Ovary (tissue), 9 donors: ENCODE results near the gene USP28. TPM values are rescaled to one million over a fixed set of nuclear protein-coding genes. Genes with fewer than 3 reads are reported as not detected.
A peak's percentile ranks its signal among the peaks of the same experiment; 100 is the strongest.

ENCODE experiments used
- DNase-seq, 5 donors: peaks; one replicate each; pipeline ENCODE4 v3.0.0-alpha.2; 2019 to 2020
- H3K27ac ChIP-seq, 2 donors: fragments of 200-600 bp; one replicate each; pipeline versions ENCODE4 v1.5.1 to v1.8.0; 2019 to 2022
- H3K27me3 ChIP-seq: fragments of 200-600 bp; one replicate; pipeline ENCODE4 v1.8.0; 2022
- H3K36me3 ChIP-seq: fragments of 200-600 bp; sonication (generic); one replicate; pipeline ENCODE4 v1.5.1; 2019
- H3K4me1 ChIP-seq: one replicate; pipeline ENCODE4 v1.8.1; 2013; ENCODE audit warnings: mild to moderate bottlenecking, moderate library complexity; ENCODE audit not compliant: insufficient read depth
- H3K4me3 ChIP-seq: fragments of 200-600 bp; sonication (generic); one replicate; pipeline ENCODE4 v1.5.1; 2017
- H3K9me3 ChIP-seq, 2 donors: fragments of 200-600 bp in 1 of 2; sonication (generic) in 1 of 2; one replicate each; pipeline versions ENCODE4 v1.5.1 to v1.8.1; 2013 to 2019; ENCODE audit warnings: mild to moderate bottlenecking in 1 of 2, moderate library complexity in 1 of 2
- CTCF ChIP-seq, 3 donors: fragments of 450-650 bp in 2 of 3; fragments of 200-600 bp in 1 of 3; IDR thresholded peaks; one replicate each; pipeline versions ENCODE4 v1.5.1 to v1.8.0; 2016 to 2022; ENCODE audit warnings: antibody characterized with exemption in 3 of 3, mild to moderate bottlenecking in 1 of 3
- EP300 ChIP-seq: sonication (generic); formaldehyde crosslinking; IDR thresholded peaks from one replicate; pipeline ENCODE4 v1.6.1; 2017; ENCODE audit warnings: antibody characterized with exemption
- POLR2A ChIP-seq: fragments of 450-650 bp; IDR thresholded peaks from one replicate; pipeline ENCODE4 v1.6.1; 2017; ENCODE audit warnings: antibody characterized with exemption, mild to moderate bottlenecking, moderate library complexity
- WGBS, 3 donors: extraction: QIAGEN DNeasy Blood & Tissue Kit in 1 of 3; methylation state at CpG; one replicate each; pipeline versions ENCODE4 v1.1.5 to v1.1.7; 2013 to 2017; 5-methylcytosine and 5-hydroxymethylcytosine counted together
- intact Hi-C, 4 donors: fragments of 100-400 bp; cut with DNase I; formaldehyde crosslinking; loops; one replicate each; pipeline versions ENCODE4 v1.11.0 to v1.15.1; 2022 to 2023
- polyA plus RNA-seq, 2 donors: library from polyadenylated mRNA; stranded (reverse); fragments of 200-250 nt in 1 of 2; fragments of 350-450 nt in 1 of 2; fragmentation: Illumina TruSeq in 1 of 2; extraction: RNeasy Lipid Tissue Mini Kit (QIAGEN cat#74804) in 1 of 2; gene quantifications; one replicate each; pipeline ENCODE4 v1.2.3, GENCODE V29; 2013 to 2014
- total RNA-seq, 7 donors: library from RNA; depleted of rRNA in 2 of 7; stranded (reverse); fragments of >200 nt in 2 of 7; fragmentation: NEBNext Ultra II Directional in 3 of 7; extraction: Animal tissue kit (Norgen Biotek cat#: 25700) in 3 of 7; gene quantifications; one replicate each; pipeline versions ENCODE4 v1.1.0 to v1.2.4, GENCODE V29; 2016 to 2023
- donor health status: DM: no; HTN: no; CAD: no; lungs with moderate emphysema.
- donor health status: DM: no; HTN: no; CAD: no.
- donor health status: Bipolar disorder and iron deficiency.
- donor health status: DM: yes; HTN: yes; CAD: no.
- donor health status: DM: no; HTN: no; CAD: no.
- donor health status: DM: yes; HTN: yes; CAD: no.

USP28 gene
- total and polyA plus RNA-seq, 9 donors = 11.0 to 29.5 (median 23.4) TPM

- no peaks in the 10 kb centered on the region for H3K36me3 ChIP-seq
- DNase-seq = no peak
- H3K9me3 ChIP-seq = no peaks in the 10 kb centered on the region
- no peak for TF ChIP-seq EP300
- TF ChIP-seq POLR2A = no peak
- TF ChIP-seq CTCF (IDR thresholded peaks at IDR 0.05) = no peak
- intact Hi-C loops = no loop called here
- no peak overlapping the region for H3K4me3 ChIP-seq
- H3K27ac ChIP-seq = no peak overlapping the region
- 93 to 98% (median 98%) methylated on average over 2 of the region's 2 CpGs for WGBS, 3 donors
- H3K27me3 ChIP-seq = no peaks in the 10 kb centered on the region
- no peaks in the 10 kb centered on the region for H3K4me1 ChIP-seq
Measured at GRCh38 chr11:113806406-113806805, 69.0 kb downstream of the USP28 start.

DNA sequence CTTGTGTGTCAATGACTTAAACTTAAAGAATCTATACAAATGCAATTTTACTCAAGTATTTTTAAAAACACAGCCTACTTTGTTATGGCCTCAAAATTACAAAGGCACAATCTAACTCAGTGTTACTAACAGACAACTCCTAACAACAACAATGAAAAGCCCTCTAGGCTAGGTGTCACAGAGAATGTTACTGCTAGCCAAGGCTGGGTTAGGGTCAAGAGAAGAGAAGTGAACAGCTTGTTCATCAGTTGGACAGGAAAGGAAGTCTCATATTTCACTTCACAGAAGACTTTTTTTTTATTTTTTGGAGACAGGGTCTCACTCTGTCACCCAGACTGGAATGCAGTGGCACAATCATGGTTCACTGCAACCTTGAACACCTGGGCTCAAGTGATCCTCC, 69.7 kb downstream of the USP28 start:
- no peaks in the 10 kb centered on the region for H3K4me1 ChIP-seq
- H3K4me3 ChIP-seq = no peak overlapping the region
- no peaks in the 10 kb centered on the region for H3K36me3 ChIP-seq
- H3K27ac ChIP-seq = no peak overlapping the region
- H3K27me3 ChIP-seq = no peaks in the 10 kb centered on the region
- intact Hi-C loops = no loop called here
- no peak for DNase-seq
- TF ChIP-seq POLR2A (no peak), CTCF (IDR thresholded peaks at IDR 0.05) (no peak), EP300 (no peak)
- H3K9me3 ChIP-seq = no peaks in the 10 kb centered on the region

DNA sequence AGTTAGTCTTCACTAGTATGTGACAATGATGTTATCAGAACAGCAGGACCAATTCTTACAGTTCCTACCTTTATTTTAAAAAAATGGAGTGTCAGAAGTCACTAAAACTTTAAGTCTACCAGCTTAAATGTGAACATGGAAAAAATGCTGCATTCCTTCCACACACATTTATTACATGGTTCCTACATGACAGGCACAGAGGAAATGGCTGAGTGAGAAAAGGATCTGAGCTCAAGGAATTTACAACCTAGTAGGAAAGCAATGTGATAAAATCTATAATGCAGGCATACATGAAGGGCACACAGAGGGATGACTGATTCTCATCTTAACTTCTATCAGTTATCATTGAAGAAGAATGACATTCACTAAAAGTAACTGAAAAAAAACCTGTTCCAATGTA, 72.8 kb downstream of the USP28 start:
- intact Hi-C loops = no loop called here
- H3K4me3 ChIP-seq = no peak overlapping the region
- H3K9me3 ChIP-seq = no peaks in the 10 kb centered on the region
- no peaks in the 10 kb centered on the region for H3K36me3 ChIP-seq
- no peak for TF ChIP-seq CTCF (IDR thresholded peaks at IDR 0.05)
- no peak for TF ChIP-seq POLR2A
- no peak for TF ChIP-seq EP300
- no peak overlapping the region for H3K27ac ChIP-seq
- no peaks in the 10 kb centered on the region for H3K27me3 ChIP-seq
- no peaks in the 10 kb centered on the region for H3K4me1 ChIP-seq
- DNase-seq = no peak

- Histone ChIP-seq H3K27ac (no peak overlapping the region), H3K9me3 (no peaks in the 10 kb centered on the region), H3K36me3 (no peaks in the 10 kb centered on the region), H3K27me3 (no peaks in the 10 kb centered on the region), H3K4me1 (no peaks in the 10 kb centered on the region), H3K4me3 (no peak overlapping the region)
- intact Hi-C loops = loop anchor here in 2 of 4 donors (10.0 kb wide), 1 partner anchor 492 kb away; no protein-coding TSS in a partner anchor
- 44 to 58% (median 54%) methylated on average over 3 of the region's 3 CpGs for WGBS, 3 donors
- DNase-seq = no peak
- TF ChIP-seq EP300 = no peak
- peak in 2 of 3 donors; percentile 28 to 33 for TF ChIP-seq CTCF (IDR thresholded peaks at IDR 0.05)
Measured at GRCh38 chr11:113796663-113797259, 78.6 kb downstream of the USP28 start.
